GM12873 (cell line): ENCODE measurements around the gene MGMT.

Experiments
- TF ChIP-seq, protein P1 (sequence below): IDR thresholded peaks from 2 replicates; pipeline ENCODE4 v1.5.1; 2012; ENCODE audit warnings: low read depth, mild to moderate bottlenecking, moderate library complexity, low read length, control low read depth; ENCODE audit not compliant: insufficient read depth; ENCODE audit errors: missing control alignments

The MGMT gene

DNA sequence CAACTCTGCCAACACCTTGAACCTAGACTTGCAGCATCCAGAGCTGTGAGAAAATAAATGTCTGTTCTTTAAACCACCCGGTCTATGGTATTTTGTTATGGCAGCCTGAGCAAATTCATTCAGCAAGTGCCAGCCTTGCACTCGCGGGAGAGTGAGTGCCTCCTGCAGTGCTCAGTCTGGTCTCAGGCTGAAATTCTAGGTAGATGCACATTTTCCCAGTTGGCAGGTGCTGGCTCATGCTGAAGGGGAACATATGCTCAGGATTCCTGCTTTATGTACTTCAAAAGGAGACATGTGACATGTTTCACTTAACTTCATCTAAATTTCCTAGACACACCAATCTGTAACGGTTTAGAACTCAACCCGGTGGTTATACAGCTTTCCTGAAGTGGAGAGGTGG lies 170.8 kb downstream of the MGMT start:
- TF ChIP-seq, protein P1, sequence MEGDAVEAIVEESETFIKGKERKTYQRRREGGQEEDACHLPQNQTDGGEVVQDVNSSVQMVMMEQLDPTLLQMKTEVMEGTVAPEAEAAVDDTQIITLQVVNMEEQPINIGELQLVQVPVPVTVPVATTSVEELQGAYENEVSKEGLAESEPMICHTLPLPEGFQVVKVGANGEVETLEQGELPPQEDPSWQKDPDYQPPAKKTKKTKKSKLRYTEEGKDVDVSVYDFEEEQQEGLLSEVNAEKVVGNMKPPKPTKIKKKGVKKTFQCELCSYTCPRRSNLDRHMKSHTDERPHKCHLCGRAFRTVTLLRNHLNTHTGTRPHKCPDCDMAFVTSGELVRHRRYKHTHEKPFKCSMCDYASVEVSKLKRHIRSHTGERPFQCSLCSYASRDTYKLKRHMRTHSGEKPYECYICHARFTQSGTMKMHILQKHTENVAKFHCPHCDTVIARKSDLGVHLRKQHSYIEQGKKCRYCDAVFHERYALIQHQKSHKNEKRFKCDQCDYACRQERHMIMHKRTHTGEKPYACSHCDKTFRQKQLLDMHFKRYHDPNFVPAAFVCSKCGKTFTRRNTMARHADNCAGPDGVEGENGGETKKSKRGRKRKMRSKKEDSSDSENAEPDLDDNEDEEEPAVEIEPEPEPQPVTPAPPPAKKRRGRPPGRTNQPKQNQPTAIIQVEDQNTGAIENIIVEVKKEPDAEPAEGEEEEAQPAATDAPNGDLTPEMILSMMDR = no peak

DNA sequence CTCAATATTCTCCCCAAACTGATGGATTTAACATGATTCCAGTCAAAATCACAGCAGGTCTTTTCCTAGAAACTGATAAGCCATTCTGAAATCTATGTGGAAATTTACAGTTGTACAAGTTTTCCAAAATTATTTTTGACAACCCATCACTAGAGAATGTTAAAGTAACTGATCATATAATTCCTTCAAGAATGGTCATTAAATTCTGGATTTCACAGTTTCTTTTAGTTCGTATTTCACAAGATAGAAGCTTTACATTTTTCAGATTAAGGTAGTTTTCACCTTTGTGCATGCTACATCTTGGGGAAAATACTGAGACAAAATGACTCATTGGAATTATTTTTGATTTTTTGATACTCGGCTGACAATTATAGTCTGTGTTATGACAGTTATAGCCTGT lies 174.3 kb downstream of the MGMT start:
- TF ChIP-seq, protein P1 = no peak

DNA sequence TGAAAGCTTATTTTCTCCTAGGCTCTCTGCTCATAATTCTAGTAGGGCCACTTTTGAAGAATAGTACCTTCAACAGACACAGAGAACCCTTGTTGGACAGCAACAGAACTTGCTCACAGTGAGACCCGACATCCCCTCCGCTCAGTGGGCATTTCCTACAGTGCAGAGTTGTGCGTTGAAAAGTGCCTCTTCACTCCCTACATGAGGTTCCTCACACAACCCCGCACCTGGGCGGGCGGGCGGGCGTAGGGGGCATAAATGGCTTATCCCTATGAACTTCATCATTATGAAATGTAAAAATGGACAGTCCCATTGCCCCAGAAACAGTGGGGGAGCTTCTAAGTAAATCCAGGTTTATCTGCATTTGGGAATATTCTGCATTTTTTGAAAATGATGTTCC lies 174.9 kb downstream of the MGMT start:
- TF ChIP-seq, protein P1 = no peak

DNA sequence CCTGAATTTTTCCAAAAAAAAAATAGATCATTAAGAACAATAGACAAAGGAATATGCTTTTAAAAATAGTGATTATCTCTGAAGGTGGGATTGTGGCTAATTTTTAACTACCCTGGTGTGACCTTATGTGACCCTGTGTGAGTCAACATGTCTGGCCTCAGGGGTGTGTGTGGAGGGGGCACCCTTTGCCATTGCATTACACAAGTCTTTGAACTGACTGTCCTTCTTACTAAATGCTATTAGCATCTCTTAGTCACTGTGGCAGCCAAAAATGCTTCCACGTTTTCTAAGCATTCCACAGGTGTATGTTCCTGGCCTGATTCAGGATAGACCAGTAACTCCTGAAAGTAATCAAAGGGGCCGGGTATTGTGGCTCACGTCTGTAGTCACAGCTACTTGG lies 175.4 kb downstream of the MGMT start:
- TF ChIP-seq, protein P1 = no peak

DNA sequence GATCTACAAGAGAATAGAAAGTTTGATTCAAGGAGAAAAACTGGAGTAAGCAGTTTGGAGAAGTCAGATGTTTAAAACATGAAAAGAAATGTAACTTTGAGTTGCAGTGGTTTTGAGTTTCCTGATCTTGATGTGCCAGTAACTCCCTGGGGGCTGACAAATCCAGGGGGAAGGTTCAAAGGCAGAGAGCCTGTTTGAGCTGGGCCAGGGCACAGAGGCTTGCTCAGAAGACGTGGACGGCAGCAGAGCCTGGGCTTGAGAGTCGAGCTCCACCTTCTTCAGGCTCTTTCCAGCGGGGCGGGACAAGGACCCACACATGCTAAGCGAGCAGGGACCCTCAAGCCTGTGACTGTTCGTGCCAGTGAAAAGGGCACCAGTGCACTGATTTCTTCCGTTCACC lies 176.2 kb downstream of the MGMT start:
- TF ChIP-seq, protein P1 = no peak

DNA sequence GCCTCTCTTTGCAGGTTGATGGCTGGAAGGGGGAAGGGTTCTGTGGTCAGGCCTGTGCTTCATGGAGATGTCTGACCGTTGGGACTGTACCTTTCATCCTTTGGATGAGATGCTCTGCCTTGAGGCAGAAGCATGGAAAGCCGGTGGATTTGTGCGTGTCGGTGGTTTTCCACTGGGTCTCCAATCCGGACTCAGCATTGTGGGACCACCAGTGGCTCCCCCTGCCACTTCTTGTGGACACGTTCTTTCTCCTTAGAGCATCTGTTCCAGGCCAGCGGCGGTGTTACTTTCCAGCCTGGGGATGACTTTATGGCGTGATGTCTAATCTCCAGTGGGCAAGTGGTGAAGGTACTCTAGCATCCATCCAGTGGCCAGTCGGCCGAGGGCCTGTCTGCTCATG lies 178.4 kb downstream of the MGMT start:
- TF ChIP-seq, protein P1 = no peak

DNA sequence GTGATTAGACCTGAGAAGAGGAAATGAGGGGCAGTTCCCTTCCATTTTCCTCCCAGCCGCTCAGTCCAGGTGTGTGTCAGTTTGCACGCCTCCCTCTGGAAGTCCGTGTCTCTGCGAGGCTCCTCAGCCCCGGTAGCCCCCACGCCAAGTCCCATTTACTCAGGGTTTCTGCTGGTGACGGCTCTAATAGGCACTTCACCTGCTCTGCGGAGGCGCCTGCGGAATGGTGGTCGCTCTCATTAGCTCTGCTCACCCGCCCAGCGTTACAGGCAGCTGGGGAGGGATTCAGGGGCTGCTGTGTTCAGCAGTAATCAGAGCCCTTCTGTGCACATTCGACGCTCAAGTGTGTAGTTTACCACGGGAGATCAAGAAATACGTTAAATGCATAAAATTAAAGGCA lies 179.9 kb downstream of the MGMT start:
- TF ChIP-seq, protein P1 = no peak
